GM12892 (cell line): ENCODE data around the gene ARHGAP31.
A peak's percentile ranks its signal among the peaks of the same experiment; 100 is the strongest.

ENCODE experiments used
- DNase-seq: peaks from one replicate; pipeline ENCODE4 v3.0.0; 2011; ENCODE audit not compliant: insufficient read length
- FAIRE-seq: peaks from 2 replicates; lab custom pipeline; 2011; peaks lifted over from hg19 to GRCh38; lab: Jason Lieb, UNC
- POLR2A ChIP-seq: IDR thresholded peaks from 2 replicates; pipeline ENCODE4 v1.6.1; 2011; ENCODE audit warnings: low read depth, low read length, control low read depth
- POLR2AphosphoS5 ChIP-seq: IDR thresholded peaks from 2 replicates; pipeline ENCODE4 v1.6.1; 2011; ENCODE audit warnings: low read depth, low read length, control low read depth
- TAF1 ChIP-seq: IDR thresholded peaks from 2 replicates; pipeline ENCODE4 v1.6.1; 2011; ENCODE audit warnings: low read depth, mild to moderate bottlenecking, control low read depth, low read length, borderline replicate concordance

ARHGAP31 gene

GRCh38 chr3:119413603-119414280, 119.6 kb downstream of the ARHGAP31 start:
- FAIRE-seq (no peak), DNase-seq (no peak)
- TF ChIP-seq TAF1 (no peak), POLR2A (no peak), POLR2AphosphoS5 (no peak)

GRCh38 chr3:119416873-119417272, 122.7 kb downstream of the ARHGAP31 start:
- DNase-seq (no peak), FAIRE-seq (no peak)
- TF ChIP-seq POLR2AphosphoS5 = no peak
- no peak for TF ChIP-seq POLR2A
- no peak for TF ChIP-seq TAF1

DNA sequence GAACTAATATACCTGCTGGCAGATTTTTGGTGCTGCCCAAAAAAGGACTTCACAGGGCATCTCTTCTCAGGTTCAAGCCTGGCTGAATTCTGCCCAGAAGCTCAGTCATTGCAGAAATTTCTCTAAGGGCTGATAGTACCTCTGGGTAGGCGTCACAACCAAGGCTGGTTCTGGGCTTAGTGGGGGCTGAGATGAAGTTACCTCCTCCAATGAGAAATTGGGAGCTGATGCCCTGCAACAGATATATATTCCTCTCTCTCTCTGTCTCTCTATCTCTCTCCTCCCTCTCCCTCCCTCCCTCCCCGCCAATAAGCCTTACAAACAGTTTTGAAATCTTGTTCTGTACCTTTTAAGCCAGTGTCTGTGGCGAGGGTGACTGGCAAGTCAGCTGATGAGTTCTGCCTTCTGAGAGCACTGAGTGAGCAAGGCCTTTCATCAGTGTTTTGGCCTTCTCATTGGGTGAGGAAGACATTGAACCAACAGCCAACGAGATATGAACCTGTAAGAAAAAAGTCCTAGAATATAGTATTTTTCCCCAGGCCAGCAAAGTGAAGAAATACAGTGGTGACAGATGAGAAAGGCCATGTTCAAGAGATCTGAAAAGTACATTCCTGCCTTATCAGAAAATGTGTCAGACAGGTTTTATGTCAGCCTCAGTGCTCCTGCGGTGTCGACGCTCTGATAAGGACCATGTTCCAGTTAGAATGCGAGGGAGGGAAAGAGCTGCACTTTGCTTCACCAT, 123.8 kb downstream of the ARHGAP31 start:
- no peak for DNase-seq
- TF ChIP-seq POLR2AphosphoS5 (no peak), POLR2A (no peak), TAF1 (no peak)
- FAIRE-seq = no peak

- DNase-seq (no peak), FAIRE-seq (no peak)
- TF ChIP-seq POLR2A (no peak), TAF1 (no peak), POLR2AphosphoS5 (no peak)
These were observed 124.5 kb downstream of the ARHGAP31 start for GRCh38 chr3:119418641-119419040.

- DNase-seq (no peak), FAIRE-seq (no peak)
- no peak for TF ChIP-seq TAF1
- no peak for TF ChIP-seq POLR2A
- no peak for TF ChIP-seq POLR2AphosphoS5
These were observed 126.0 kb downstream of the ARHGAP31 start for GRCh38 chr3:119420196-119420595.

DNA sequence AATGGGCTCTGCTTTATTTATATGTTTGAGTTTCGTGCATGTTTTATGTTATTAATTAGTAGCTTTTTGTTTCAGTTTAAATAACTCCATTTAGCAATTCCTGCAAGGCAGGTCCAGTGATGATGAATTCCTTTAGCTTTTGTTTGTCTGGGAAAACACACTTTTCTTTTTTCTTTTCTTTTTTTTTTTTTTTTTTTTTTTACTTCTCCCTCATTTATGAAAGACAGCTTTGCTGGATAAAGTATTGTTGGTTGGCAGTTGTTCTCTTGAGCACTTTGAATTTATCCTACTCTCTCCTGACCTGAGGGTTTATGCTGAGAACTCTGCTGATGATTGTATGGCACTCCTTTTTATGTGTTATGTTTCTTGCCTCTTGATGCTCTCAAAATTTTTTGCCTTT, 133.5 kb downstream of the ARHGAP31 start:
- FAIRE-seq = no peak
- no peak for DNase-seq
- no peak for TF ChIP-seq POLR2AphosphoS5
- no peak for TF ChIP-seq POLR2A
- no peak for TF ChIP-seq TAF1

DNA sequence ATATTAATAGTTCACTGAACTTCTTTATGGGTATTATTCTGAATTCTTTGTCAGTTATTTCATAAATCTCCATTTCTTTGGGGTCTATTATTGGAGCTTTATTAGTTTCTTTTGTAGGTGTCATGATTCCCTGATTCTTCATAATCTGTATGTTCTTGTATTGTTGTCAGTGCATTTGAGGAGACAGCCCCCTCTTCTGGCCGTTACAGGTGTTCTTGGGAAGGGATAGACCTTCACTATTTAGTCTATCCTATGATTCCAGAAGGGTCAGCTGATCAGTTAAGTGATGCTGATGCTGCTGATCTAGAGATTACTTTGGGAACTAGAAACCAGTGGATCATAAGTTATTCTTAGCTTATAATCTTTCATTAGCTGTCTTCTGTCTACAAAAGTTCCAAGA, 134.4 kb downstream of the ARHGAP31 start:
- DNase-seq (no peak), FAIRE-seq (peak; percentile 57)
- TF ChIP-seq TAF1 (no peak), POLR2A (no peak), POLR2AphosphoS5 (no peak)

DNA sequence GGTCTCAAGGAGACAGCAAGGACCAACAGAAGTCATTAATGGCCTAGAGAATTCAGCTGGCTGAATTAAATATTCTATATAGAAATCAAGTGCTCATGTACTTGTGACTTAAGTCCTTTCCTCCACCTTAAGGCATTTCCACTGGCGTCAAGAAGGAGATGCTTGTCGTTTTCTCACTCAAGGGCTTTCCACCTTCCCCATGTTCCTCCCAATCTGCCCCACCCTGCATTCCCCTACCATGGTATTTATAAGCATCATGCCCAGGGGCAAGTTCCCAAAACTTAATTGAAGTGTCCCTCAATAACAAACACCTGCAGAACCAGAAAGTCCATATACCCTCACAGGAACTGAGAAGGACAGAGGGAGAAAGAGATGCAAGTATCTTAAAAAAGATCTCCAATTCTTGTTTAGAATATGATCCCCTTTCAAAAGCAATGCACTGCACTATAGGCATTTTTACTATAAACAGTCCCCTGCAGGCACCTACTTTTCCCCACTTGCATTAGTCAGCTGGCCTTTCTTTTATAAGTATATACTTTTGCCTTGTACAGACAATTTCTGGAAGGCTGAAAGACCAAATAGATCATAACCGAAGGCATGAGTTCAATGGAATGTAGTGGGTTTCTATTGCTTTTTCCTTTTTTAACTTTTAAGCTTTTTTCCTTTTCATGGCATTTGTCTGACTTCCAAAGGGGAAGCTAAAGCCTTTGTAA, 139.6 kb downstream of the ARHGAP31 start:
- FAIRE-seq = no peak
- DNase-seq = no peak
- TF ChIP-seq POLR2A (no peak), POLR2AphosphoS5 (no peak), TAF1 (no peak)

GRCh38 chr3:119434703-119435102, 140.5 kb downstream of the ARHGAP31 start:
- FAIRE-seq (no peak), DNase-seq (no peak)
- TF ChIP-seq POLR2A (no peak), TAF1 (no peak), POLR2AphosphoS5 (no peak)

DNA sequence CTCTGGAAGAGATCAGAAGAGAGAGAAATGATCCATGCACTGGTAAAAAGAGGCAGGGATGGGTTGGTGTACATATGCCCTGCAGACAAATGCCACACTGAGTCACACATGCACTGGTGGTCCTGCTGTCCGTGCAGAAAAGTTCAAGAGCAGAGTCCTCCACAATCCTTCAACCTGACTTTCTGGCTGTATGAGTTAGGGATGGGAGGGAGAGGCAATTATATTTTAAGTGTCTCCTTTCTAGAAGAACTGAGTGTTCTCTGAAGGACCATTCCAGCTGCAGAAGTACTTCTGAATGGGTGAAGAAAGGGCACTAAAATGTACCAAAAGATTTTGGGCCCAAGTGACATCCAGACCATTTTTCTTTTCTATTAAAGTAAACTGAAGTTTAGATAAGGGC, 142.8 kb downstream of the ARHGAP31 start:
- TF ChIP-seq POLR2AphosphoS5 (no peak), POLR2A (no peak), TAF1 (no peak)
- no peak for FAIRE-seq
- no peak for DNase-seq

GRCh38 chr3:119437691-119438258, 143.6 kb downstream of the ARHGAP31 start:
- no peak for FAIRE-seq
- TF ChIP-seq TAF1 = no peak
- TF ChIP-seq POLR2AphosphoS5 = no peak
- no peak for TF ChIP-seq POLR2A
- no peak for DNase-seq
